ENCODE results near the gene SLC17A1. TPM values are rescaled to one million over a fixed set of nuclear protein-coding genes. Genes with fewer than 3 reads are reported as not detected.

SLC17A1 gene, protein sequence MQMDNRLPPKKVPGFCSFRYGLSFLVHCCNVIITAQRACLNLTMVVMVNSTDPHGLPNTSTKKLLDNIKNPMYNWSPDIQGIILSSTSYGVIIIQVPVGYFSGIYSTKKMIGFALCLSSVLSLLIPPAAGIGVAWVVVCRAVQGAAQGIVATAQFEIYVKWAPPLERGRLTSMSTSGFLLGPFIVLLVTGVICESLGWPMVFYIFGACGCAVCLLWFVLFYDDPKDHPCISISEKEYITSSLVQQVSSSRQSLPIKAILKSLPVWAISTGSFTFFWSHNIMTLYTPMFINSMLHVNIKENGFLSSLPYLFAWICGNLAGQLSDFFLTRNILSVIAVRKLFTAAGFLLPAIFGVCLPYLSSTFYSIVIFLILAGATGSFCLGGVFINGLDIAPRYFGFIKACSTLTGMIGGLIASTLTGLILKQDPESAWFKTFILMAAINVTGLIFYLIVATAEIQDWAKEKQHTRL
- total RNA-seq (not detected), polyA plus RNA-seq (ENCODE audit: insufficient read length in 2 of 2) (under 1 TPM in 1 of 2 donors, not detected in 1; 0.12 TPM)
- long read RNA-seq, donor 1 = 0 reads
- long read RNA-seq, donor 2 = 0 reads
- long read RNA-seq, donor 3 = 0 reads
- long read RNA-seq, donor 4 = 0 reads

DNA sequence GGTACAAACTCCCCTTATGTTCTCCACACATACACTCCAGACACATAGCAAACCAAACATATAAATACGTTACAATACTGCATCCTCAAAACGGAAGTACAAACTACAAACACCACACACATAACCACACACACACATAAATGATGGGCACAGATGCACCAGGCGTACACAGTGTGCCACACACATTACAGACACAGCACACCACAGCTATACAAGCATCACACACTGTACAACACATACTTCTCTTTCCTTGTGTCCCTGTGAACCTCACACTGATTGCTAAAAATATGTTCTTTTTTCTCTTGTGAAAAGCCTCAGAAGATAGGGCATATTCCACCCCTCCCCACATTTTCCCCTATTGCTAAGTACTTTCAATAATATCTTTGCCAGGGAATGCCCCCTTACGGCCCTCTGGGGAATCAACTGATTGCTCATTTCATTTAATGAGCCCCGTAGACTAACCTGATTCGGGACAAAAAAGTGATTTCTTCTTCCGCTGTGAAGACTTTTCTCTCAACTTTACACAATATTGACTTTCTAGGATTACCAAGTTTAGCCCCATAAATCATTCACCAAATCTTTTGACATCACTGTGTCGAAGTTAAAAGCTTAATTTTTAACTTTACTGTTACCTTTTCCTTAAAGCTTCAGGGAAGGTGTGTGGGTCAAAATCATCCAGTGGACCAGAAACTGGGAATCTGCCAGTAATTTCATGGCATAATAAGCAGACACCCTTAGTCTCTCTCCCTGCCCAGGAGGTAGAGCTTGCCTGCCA lies at the start of gene SLC17A1:
TSS of gene SLC17A1 (minus strand) at position 521 of the 775 bp plus-strand sequence. CDS start 1,495 bp downstream, outside the sequence.
- Histone ChIP-seq H3K4me3 (ENCODE audit: low read depth, low read length) (no peak within 1 kb of the TSS), H3K27ac (ENCODE audit: low read depth, low read length) (no peak within 1 kb of the TSS), H3K9me3 (ENCODE audit: control insufficient read depth, insufficient read depth, low read length) (no peaks in the 10 kb centered on the region), H3K4me1 (ENCODE audit: control insufficient read depth, insufficient read depth, low read length) (no peaks in the 10 kb centered on the region), H3K36me3 (ENCODE audit: control insufficient read depth, insufficient read depth, low read length) (no peaks in the 10 kb centered on the region), H3K27me3 (ENCODE audit: control insufficient read depth, insufficient read depth, low read length) (no peaks in the 10 kb centered on the region)
- WGBS (ENCODE audit: insufficient coverage) = 84% methylated on average over 7 of the region's 8 CpGs
- DNase-seq (ENCODE audit: low read depth in 4 of 6, low spot score in 6 of 6) = peak in 1 of 6 donors; percentile 28

DNA sequence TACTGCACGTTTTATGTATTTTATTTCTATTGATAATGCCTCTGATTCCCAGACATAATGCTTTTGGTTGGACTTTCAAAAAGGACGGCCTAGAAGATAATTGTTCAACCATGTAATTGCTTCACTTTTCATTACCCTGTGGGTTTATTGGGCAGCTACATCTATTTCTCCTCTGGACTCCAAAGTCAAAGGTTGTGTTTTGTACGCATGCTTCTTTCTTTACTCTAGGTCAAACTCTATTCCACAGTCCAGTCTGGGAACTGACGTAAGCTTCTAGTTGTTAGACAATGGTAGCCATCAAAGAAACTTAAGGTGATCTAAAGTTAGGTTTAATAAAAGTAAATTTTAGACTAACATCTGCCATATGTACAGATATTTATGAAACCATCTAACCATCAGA lies 48.7 kb upstream of the SLC17A1 start:
- Histone ChIP-seq H3K9me3 (ENCODE audit: control insufficient read depth, insufficient read depth, low read length) (no peaks in the 10 kb centered on the region), H3K27me3 (ENCODE audit: control insufficient read depth, insufficient read depth, low read length) (peaks cover 5% of the 10 kb centered on the region), H3K36me3 (ENCODE audit: control insufficient read depth, insufficient read depth, low read length) (no peaks in the 10 kb centered on the region), H3K4me3 (ENCODE audit: low read depth, low read length) (no peak overlapping the region), H3K27ac (ENCODE audit: low read depth, low read length) (no peak overlapping the region), H3K4me1 (ENCODE audit: control insufficient read depth, insufficient read depth, low read length) (peaks cover 4% of the 10 kb centered on the region)
- no CpG with 5 or more reads among the region's 4 CpGs for WGBS (ENCODE audit: insufficient coverage)
- no peak for DNase-seq (ENCODE audit: low read depth in 4 of 6, low spot score in 6 of 6)

DNA sequence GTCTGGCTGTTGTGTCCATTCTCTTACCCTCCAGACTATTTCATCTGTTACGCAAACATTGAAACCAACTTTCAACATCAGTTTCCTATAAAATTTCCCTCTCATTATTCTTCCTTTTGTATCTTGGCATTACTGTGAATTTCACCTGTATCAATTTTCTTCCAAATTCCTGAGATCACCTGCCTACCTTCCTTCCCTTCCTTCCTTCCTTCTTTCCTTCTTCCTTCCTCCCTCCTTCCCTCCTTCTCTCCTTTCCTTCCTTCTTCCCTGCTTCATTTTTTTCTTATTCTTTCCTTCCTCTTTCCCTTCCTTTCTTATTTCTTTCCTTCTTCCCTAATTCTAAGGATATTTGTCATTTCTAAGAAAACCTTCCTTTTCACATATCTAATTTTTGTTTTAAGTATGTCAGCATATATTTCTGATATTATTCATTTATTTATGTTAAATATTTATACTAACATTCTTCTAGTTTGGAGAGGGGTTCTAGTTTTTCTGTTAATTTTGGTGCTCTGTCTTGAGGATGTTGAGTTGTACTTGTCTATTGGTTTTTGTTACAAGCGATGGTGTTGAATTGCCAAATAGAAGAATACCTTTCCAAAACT lies 47.0 kb upstream of the SLC17A1 start:
- Histone ChIP-seq H3K27me3 (ENCODE audit: control insufficient read depth, insufficient read depth, low read length) (peaks cover 5% of the 10 kb centered on the region), H3K4me1 (ENCODE audit: control insufficient read depth, insufficient read depth, low read length) (peaks cover 4% of the 10 kb centered on the region), H3K36me3 (ENCODE audit: control insufficient read depth, insufficient read depth, low read length) (no peaks in the 10 kb centered on the region), H3K4me3 (ENCODE audit: low read depth, low read length) (no peak overlapping the region), H3K9me3 (ENCODE audit: control insufficient read depth, insufficient read depth, low read length) (peaks cover 1% of the 10 kb centered on the region), H3K27ac (ENCODE audit: low read depth, low read length) (no peak overlapping the region)
- DNase-seq (ENCODE audit: low read depth in 4 of 6, low spot score in 6 of 6) = no peak
- 100% methylated on average over 1 of the region's 2 CpGs for WGBS (ENCODE audit: insufficient coverage)

DNA sequence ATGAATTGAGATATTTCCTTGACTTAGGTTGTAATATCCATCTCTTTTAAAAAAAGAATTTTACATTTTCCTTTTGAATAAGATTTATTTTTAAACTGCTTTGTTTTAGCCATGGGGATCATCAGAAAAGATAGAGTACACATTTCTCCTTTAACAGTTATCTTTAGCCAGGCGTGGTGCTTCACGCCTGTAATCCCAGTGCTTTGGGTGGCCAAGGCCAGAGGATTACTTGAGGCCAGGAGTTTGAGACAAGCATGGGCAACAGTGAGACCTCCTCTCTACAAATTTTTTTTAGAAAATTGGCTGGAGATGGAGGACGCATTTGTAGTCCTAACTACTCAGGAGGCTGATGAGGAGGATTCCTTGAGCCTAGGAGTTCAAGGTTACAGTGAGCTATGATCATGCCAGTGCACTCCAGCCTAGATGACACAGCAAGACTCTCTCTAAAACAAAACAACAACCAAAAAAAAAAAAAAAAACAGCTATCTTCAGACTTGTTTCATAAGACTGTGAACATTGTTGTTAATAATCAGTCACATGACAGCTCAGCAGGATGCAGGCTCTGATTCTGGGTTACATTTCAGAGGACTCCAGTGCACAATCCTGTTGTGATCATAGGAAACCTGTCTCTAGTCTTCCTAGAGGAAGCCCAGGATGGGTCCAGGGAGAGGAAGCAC lies 44.2 kb upstream of the SLC17A1 start:
- no peaks in the 10 kb centered on the region for H3K27me3 ChIP-seq (ENCODE audit: control insufficient read depth, insufficient read depth, low read length)
- 100% methylated on average over 1 of the region's 3 CpGs for WGBS (ENCODE audit: insufficient coverage)
- DNase-seq (ENCODE audit: low read depth in 4 of 6, low spot score in 6 of 6) = no peak
- H3K36me3 ChIP-seq (ENCODE audit: control insufficient read depth, insufficient read depth, low read length) = no peaks in the 10 kb centered on the region
- peaks cover 1% of the 10 kb centered on the region for H3K9me3 ChIP-seq (ENCODE audit: control insufficient read depth, insufficient read depth, low read length)
- H3K4me1 ChIP-seq (ENCODE audit: control insufficient read depth, insufficient read depth, low read length) = no peaks in the 10 kb centered on the region
- H3K27ac ChIP-seq (ENCODE audit: low read depth, low read length) = no peak overlapping the region
- H3K4me3 ChIP-seq (ENCODE audit: low read depth, low read length) = no peak overlapping the region

DNA sequence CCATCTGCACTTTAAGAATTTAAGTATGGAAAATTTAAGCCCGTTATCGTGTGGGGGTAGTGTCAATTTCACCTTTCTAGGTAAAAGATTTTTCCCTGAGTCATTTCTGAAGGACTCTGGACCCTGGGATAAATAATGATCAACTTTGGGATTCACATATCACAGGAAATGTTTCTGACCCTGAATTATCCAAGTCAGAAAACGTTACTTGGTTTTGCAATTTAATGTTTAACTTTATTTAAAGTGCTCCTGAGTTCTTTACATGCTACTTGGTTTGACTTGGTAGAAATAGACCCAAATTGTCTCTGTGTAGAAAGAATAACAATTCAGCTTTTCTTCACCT lies 43.7 kb upstream of the SLC17A1 start:
- H3K27ac ChIP-seq (ENCODE audit: low read depth, low read length) = no peak overlapping the region
- no peaks in the 10 kb centered on the region for H3K4me1 ChIP-seq (ENCODE audit: control insufficient read depth, insufficient read depth, low read length)
- no peak for DNase-seq (ENCODE audit: low read depth in 4 of 6, low spot score in 6 of 6)
- H3K9me3 ChIP-seq (ENCODE audit: control insufficient read depth, insufficient read depth, low read length) = peaks cover 1% of the 10 kb centered on the region
- no peaks in the 10 kb centered on the region for H3K36me3 ChIP-seq (ENCODE audit: control insufficient read depth, insufficient read depth, low read length)
- WGBS (ENCODE audit: insufficient coverage) = no CpG with 5 or more reads among the region's 3 CpGs
- H3K27me3 ChIP-seq (ENCODE audit: control insufficient read depth, insufficient read depth, low read length) = no peaks in the 10 kb centered on the region
- no peak overlapping the region for H3K4me3 ChIP-seq (ENCODE audit: low read depth, low read length)

DNA sequence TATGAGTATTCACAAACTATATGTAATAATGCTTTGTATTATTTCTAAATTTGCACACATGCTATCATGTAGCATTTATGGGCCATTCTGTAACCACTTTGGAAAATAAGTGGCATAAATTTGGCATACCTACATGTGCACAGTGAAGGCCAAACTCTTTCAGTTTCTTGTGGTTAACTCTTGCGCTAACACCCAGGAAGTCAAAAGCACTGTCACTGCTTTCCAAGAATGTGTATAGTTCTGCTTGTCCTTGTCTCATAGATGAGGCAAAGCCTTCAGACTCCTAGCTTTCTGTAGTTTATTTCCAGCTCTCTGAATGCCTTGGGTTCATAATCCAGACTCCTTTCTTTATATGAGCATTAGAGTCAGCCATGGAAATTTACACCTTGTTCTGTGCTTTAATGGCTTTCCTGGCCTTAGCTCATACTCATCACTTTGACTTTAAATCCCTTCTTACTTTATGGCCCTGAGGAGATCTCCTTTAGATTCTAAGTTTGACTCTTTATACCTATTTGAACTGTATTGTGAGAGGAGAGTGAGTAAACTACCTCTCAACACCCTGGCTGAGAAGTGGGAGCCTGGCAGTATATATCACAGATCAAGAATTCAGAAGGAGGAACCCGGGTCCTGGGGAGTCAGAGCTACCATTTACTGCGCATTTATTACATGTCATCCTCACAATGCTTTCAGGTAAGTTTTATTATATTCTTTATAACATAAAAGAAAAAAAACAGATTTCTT lies 43.1 kb upstream of the SLC17A1 start:
- H3K27me3 ChIP-seq (ENCODE audit: control insufficient read depth, insufficient read depth, low read length) = no peaks in the 10 kb centered on the region
- 100% methylated on average over 1 of the region's 3 CpGs for WGBS (ENCODE audit: insufficient coverage)
- no peaks in the 10 kb centered on the region for H3K4me1 ChIP-seq (ENCODE audit: control insufficient read depth, insufficient read depth, low read length)
- no peak overlapping the region for H3K27ac ChIP-seq (ENCODE audit: low read depth, low read length)
- no peak for DNase-seq (ENCODE audit: low read depth in 4 of 6, low spot score in 6 of 6)
- no peaks in the 10 kb centered on the region for H3K36me3 ChIP-seq (ENCODE audit: control insufficient read depth, insufficient read depth, low read length)
- no peak overlapping the region for H3K4me3 ChIP-seq (ENCODE audit: low read depth, low read length)
- peaks cover 1% of the 10 kb centered on the region for H3K9me3 ChIP-seq (ENCODE audit: control insufficient read depth, insufficient read depth, low read length)

DNA sequence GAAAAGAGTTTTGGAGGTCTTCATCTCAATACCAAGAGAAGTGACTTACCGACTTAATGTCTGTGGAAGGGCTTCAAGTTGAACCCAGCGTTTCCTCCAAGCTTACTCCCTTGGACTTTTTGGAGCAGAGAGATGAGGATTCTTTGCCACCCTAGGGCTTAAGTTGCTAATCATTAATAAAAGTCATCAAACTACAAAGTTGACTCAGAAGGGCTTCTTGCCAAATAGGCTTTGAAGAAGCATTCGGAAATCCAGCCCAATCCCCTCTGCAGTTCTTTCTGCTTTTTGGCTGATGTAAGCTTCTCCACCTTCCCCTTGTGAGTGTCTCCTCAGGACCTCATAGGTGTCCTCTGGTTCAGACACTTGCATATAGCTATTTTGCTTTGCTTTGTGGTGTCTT lies 42.3 kb upstream of the SLC17A1 start, which contains the start of gene SLC17A3:
TSS of gene SLC17A3 (minus strand) at position 126 of the 400 bp plus-strand sequence. CDS start 5,856 bp downstream, outside the sequence.
- Histone ChIP-seq H3K27me3 (ENCODE audit: control insufficient read depth, insufficient read depth, low read length) (no peaks in the 10 kb centered on the region), H3K4me3 (ENCODE audit: low read depth, low read length) (no peak within 1 kb of the TSS), H3K4me1 (ENCODE audit: control insufficient read depth, insufficient read depth, low read length) (no peaks in the 10 kb centered on the region), H3K27ac (ENCODE audit: low read depth, low read length) (no peak within 1 kb of the TSS), H3K36me3 (ENCODE audit: control insufficient read depth, insufficient read depth, low read length) (no peaks in the 10 kb centered on the region), H3K9me3 (ENCODE audit: control insufficient read depth, insufficient read depth, low read length) (peaks cover 1% of the 10 kb centered on the region)
- DNase-seq (ENCODE audit: low read depth in 4 of 6, low spot score in 6 of 6) = no peak
- WGBS (ENCODE audit: insufficient coverage) = 90% methylated on average over 2 of the region's 3 CpGs

DNA sequence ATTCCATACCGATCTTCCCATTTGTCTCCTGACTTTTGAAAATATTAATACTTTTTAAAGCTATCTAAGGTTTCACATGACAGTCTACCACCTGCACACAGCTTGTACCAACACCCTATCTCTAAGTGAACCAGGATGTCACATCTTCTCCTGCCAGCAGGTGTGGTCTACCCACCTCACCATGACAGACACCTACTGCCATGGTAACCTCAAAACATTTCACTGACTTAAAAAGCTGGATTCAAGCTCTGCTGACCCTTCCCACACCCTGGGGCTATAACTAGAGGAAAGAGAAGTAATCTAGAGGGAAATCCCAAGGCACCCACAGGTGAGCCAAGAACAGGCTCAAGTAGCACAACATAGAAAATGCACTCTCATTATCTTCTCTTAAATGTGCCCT lies 41.0 kb upstream of the SLC17A1 start:
- H3K36me3 ChIP-seq (ENCODE audit: control insufficient read depth, insufficient read depth, low read length) = no peaks in the 10 kb centered on the region
- no peak for DNase-seq (ENCODE audit: low read depth in 4 of 6, low spot score in 6 of 6)
- 100% methylated on average over 1 of the region's 1 CpG for WGBS (ENCODE audit: insufficient coverage)
- no peaks in the 10 kb centered on the region for H3K4me1 ChIP-seq (ENCODE audit: control insufficient read depth, insufficient read depth, low read length)
- H3K27ac ChIP-seq (ENCODE audit: low read depth, low read length) = no peak overlapping the region
- H3K27me3 ChIP-seq (ENCODE audit: control insufficient read depth, insufficient read depth, low read length) = no peaks in the 10 kb centered on the region
- peaks cover 1% of the 10 kb centered on the region for H3K9me3 ChIP-seq (ENCODE audit: control insufficient read depth, insufficient read depth, low read length)
- no peak overlapping the region for H3K4me3 ChIP-seq (ENCODE audit: low read depth, low read length)

All from spinal cord (tissue), 10 donors.